H1 (cell line): ENCODE measurements around the gene BAZ2B. TPM values are rescaled to one million over a fixed set of nuclear protein-coding genes. Genes with fewer than 3 reads are reported as not detected.

Experiments
- ASH2L ChIP-seq: fragments of 200-600, 300-600 bp; sonication (generic); IDR thresholded peaks from one replicate; pipeline ENCODE4 v1.7.1; 2017; ENCODE audit warnings: low read length
- CBX5 ChIP-seq: fragments of 300-800, 300-1000 bp; sonication (generic); IDR thresholded peaks from 2 replicates; pipeline ENCODE4 v1.7.1; 2016; ENCODE audit warnings: antibody characterized with exemption, low read length, low read depth
- EP300 ChIP-seq, 2 experiments: IDR thresholded peaks; 1 replicate in 1 of 2; 2 replicates in 1 of 2; pipeline ENCODE4 v1.6.1; 2011 to 2012; ENCODE audit warnings: low read depth in 2 of 2, low read length in 2 of 2, mild to moderate bottlenecking in 2 of 2, borderline replicate concordance in 1 of 2, inconsistent platforms in 1 of 2, moderate library complexity in 1 of 2
- JUN ChIP-seq: IDR thresholded peaks from 2 replicates; pipeline ENCODE4 v1.6.1; 2011; ENCODE audit warnings: low read depth, mild to moderate bottlenecking, improper control_type of control experiment, low read length
- SIN3A ChIP-seq, 2 experiments: IDR thresholded peaks in 1 of 2; conservative IDR thresholded peaks in 1 of 2; 2 replicates each; pipeline ENCODE4 v1.6.1; 2011 to 2012; ENCODE audit warnings: low read length in 2 of 2, improper control_type of control experiment in 1 of 2, low read depth in 1 of 2, mild to moderate bottlenecking in 1 of 2
- SIX5 ChIP-seq: IDR thresholded peaks from 2 replicates; pipeline ENCODE4 v1.6.1; 2011; ENCODE audit warnings: mild to moderate bottlenecking, low read depth, low read length
- SP4 ChIP-seq: IDR thresholded peaks from 2 replicates; pipeline ENCODE4 v1.6.1; 2012; ENCODE audit warnings: low read length, inconsistent platforms
- polyA plus RNA-seq, 7 experiments: library from polyadenylated mRNA; depleted of rRNA in 3 of 7; stranded (reverse) in 5 of 7; unstranded in 2 of 7; fragments of >200 nt in 5 of 7; fragments of 200-250 nt in 2 of 7; gene quantifications; 1 replicate in 5 of 7; 2 replicates in 1 of 7; 4 replicates in 1 of 7; pipeline versions ENCODE4 v1.2.1 to v1.2.3, GENCODE V29; 2011 to 2013; ENCODE audit warnings: missing spikeins in 2 of 7, mixed read lengths in 2 of 7
- total RNA-seq: library from RNA; stranded (reverse); fragmentation: NEBNext Ultra II Directional; extraction: Animal tissue kit (Norgen Biotek cat#: 25700); gene quantifications from 2 replicates; pipeline ENCODE4 v1.2.1, GENCODE V29; 2021

BAZ2B gene
- total and polyA plus RNA-seq, 2 of the 8 experiments (the other 6 are each of a cell fraction or from before 2014, with no cell fraction given), result 15.2 to 46.3 TPM

GRCh38 chr2:159561242-159561641, 55.1 kb downstream of the BAZ2B start (continued):
- TF ChIP-seq SIN3A (conservative IDR thresholded peaks at IDR 0.05 in 1 of 2, IDR thresholded peaks at IDR 0.05 in 1 of 2; ENCODE audit: low read depth in 1 of 2, low read length in 2 of 2) (no peak), JUN (no peak), ASH2L (no peak), SP4 (no peak), EP300 (IDR thresholded peaks at IDR 0.05; ENCODE audit: borderline replicate concordance in 1 of 2, low read depth in 2 of 2, low read length in 2 of 2) (no peak), SIX5 (no peak), CBX5 (no peak)
